ENCODE results near the gene ATG16L1. TPM values are rescaled to one million over a fixed set of nuclear protein-coding genes. Genes with fewer than 3 reads are reported as not detected.
A peak's percentile ranks its signal among the peaks of the same experiment; 100 is the strongest.

Gene ATG16L1
- polyA plus RNA-seq, 3 donors: 3.3 to 22.9 (median 4.3) TPM

- Mint-ChIP-seq H3K4me3 (peak overlapping the region in 1 of 2 donors; percentile 75), H3K36me3 (peaks cover 64 to 94% of the 10 kb centered on the region in 2 donors), H3K4me1 (peaks cover 40% of the 10 kb centered on the region), H3K9me3 (peaks cover 0 to 6% (median 0%) of the 10 kb centered on the region in 7 donors), H3K27ac (peak overlapping the region; percentile 84 to 95 (median 91)), H3K27me3 (ENCODE audit: low read depth in 3 of 3) (peaks cover 0 to 2% (median 1%) of the 10 kb centered on the region in 3 donors)
- Histone ChIP-seq H3K4me3 (replicated peaks in 1 of 3; ENCODE audit: low read depth in 2 of 3, low read length in 3 of 3) (peak overlapping the region in 1 of 3 experiments; percentile 1), H4K20me1 (ENCODE audit: insufficient read depth, low read length) (peaks cover 56% of the 10 kb centered on the region), H3K4me1 (ENCODE audit: control insufficient read depth in 1 of 2, insufficient read depth in 2 of 2, low read length in 2 of 2) (peaks cover 32 to 40% of the 10 kb centered on the region in 2 donors), H3K9ac (ENCODE audit: insufficient read depth, low read length, poor library complexity, severe bottlenecking) (peak overlapping the region; percentile 5), H3K4me2 (replicated peaks; ENCODE audit: extremely low read depth, low read length, poor library complexity, severe bottlenecking) (peak overlapping the region; percentile 30), H3K27ac (ENCODE audit: low read depth in 1 of 2, low read length in 2 of 2) (peak overlapping the region; percentile 69 to 82), H3K79me2 (ENCODE audit: insufficient read depth, low read length) (no peaks in the 10 kb centered on the region), H2AFZ (ENCODE audit: insufficient read depth, low read depth, low read length, poor library complexity, severe bottlenecking) (no peak overlapping the region), H3K27me3 (ENCODE audit: control insufficient read depth in 2 of 2, insufficient read depth in 2 of 2, low read length in 2 of 2) (no peaks in the 10 kb centered on the region), H3K9me3 (replicated peaks in 1 of 2; ENCODE audit: control insufficient read depth in 1 of 2, insufficient read depth in 1 of 2, low read length in 2 of 2) (no peaks in the 10 kb centered on the region), H3K36me3 (replicated peaks in 1 of 2; ENCODE audit: control insufficient read depth in 1 of 2, insufficient read depth in 2 of 2, low read length in 2 of 2) (peaks cover 71 to 88% of the 10 kb centered on the region in 2 donors)
- intact Hi-C loops (cut with micrococcal nuclease): no loop called here
- no peak for TF ChIP-seq CTCF (IDR thresholded peaks at IDR 0.05)
- WGBS (ENCODE audit: insufficient coverage): no CpG with 5 or more reads among the region's 5 CpGs
- no peak for DNase-seq
Observed at GRCh38 chr2:233203060-233203459, 48.4 kb upstream of the ATG16L1 start.

GRCh38 chr2:233204286-233204936 is 47.1 kb upstream of the ATG16L1 start:
- Histone ChIP-seq H4K20me1 (ENCODE audit: insufficient read depth, low read length) (peaks cover 65% of the 10 kb centered on the region), H2AFZ (ENCODE audit: insufficient read depth, low read depth, low read length, poor library complexity, severe bottlenecking) (no peak overlapping the region), H3K79me2 (ENCODE audit: insufficient read depth, low read length) (no peaks in the 10 kb centered on the region), H3K27me3 (ENCODE audit: control insufficient read depth in 2 of 2, insufficient read depth in 2 of 2, low read length in 2 of 2) (no peaks in the 10 kb centered on the region), H3K27ac (ENCODE audit: low read depth in 1 of 2, low read length in 2 of 2) (no peak overlapping the region), H3K4me1 (ENCODE audit: control insufficient read depth in 1 of 2, insufficient read depth in 2 of 2, low read length in 2 of 2) (peaks cover 32 to 40% of the 10 kb centered on the region in 2 donors), H3K4me3 (replicated peaks in 1 of 3; ENCODE audit: low read depth in 2 of 3, low read length in 3 of 3) (no peak overlapping the region), H3K9me3 (replicated peaks in 1 of 2; ENCODE audit: control insufficient read depth in 1 of 2, insufficient read depth in 1 of 2, low read length in 2 of 2) (no peaks in the 10 kb centered on the region), H3K9ac (ENCODE audit: insufficient read depth, low read length, poor library complexity, severe bottlenecking) (no peak overlapping the region), H3K36me3 (replicated peaks in 1 of 2; ENCODE audit: control insufficient read depth in 1 of 2, insufficient read depth in 2 of 2, low read length in 2 of 2) (peaks cover 77 to 92% of the 10 kb centered on the region in 2 donors), H3K4me2 (replicated peaks; ENCODE audit: extremely low read depth, low read length, poor library complexity, severe bottlenecking) (no peak overlapping the region)
- WGBS (ENCODE audit: insufficient coverage): 95% methylated on average over 47 of the region's 50 CpGs
- H3K4me3 Mint-ChIP-seq: no peak overlapping the region
- H3K36me3 Mint-ChIP-seq: peaks cover 64 to 94% of the 10 kb centered on the region in 2 donors
- no peak for TF ChIP-seq CTCF (IDR thresholded peaks at IDR 0.05)
- H3K27me3 Mint-ChIP-seq (ENCODE audit: low read depth in 3 of 3): peaks cover 0 to 4% (median 1%) of the 10 kb centered on the region in 3 donors
- intact Hi-C loops (cut with micrococcal nuclease): no loop called here
- DNase-seq: no peak
- peaks cover 40% of the 10 kb centered on the region for H3K4me1 Mint-ChIP-seq
- H3K9me3 Mint-ChIP-seq: peaks cover 0 to 6% (median 0%) of the 10 kb centered on the region in 7 donors
- H3K27ac Mint-ChIP-seq: peak overlapping the region in 3 of 7 donors; percentile 15 to 84 (median 66)

Measured in CD14-positive monocyte (primary cell).